IPS DF 6.9 (cell line): ENCODE measurements around the gene SPATA16.
"Not testable (repeated sequence)": the region's sequence is repeated elsewhere in the genome, so short reads cannot be mapped to it uniquely, and the experiment has no call there.

Experiments
- DNase-seq: peaks from one replicate; pipeline ENCODE4 v3.0.0-alpha.2; 2013; ENCODE audit warnings: low read depth, low spot score
- H3K27ac ChIP-seq: one replicate; pipeline ENCODE4 v1.5.1; 2013; ENCODE audit warnings: low read length, control low read depth
- H3K27me3 ChIP-seq: 2 replicates; pipeline ENCODE4 v1.6.1; 2013; ENCODE audit warnings: mild to moderate bottlenecking, low read length; ENCODE audit not compliant: control insufficient read depth, insufficient read depth
- H3K36me3 ChIP-seq: 2 replicates; pipeline ENCODE4 v1.6.1; 2013; ENCODE audit warnings: low read length; ENCODE audit not compliant: control insufficient read depth, insufficient read depth
- H3K4me1 ChIP-seq: 2 replicates; pipeline ENCODE4 v1.6.1; 2013; ENCODE audit warnings: low read length; ENCODE audit not compliant: control insufficient read depth, insufficient read depth
- H3K4me3 ChIP-seq: 2 replicates; pipeline ENCODE4 v1.5.1; 2013; ENCODE audit warnings: mild to moderate bottlenecking, low read length
- H3K9me3 ChIP-seq: 2 replicates; pipeline ENCODE4 v1.6.1; 2013; ENCODE audit warnings: low read length, inconsistent platforms; ENCODE audit not compliant: control insufficient read depth, insufficient read depth
- WGBS: extraction: QIAGEN DNeasy Blood & Tissue Kit; methylation state at CpG from one replicate; pipeline ENCODE4 v1.1.7; 2013; ENCODE audit warnings: mixed read lengths, missing lambda C conversion rate; ENCODE audit not compliant: insufficient read length, insufficient coverage; 5-methylcytosine and 5-hydroxymethylcytosine counted together

The SPATA16 gene

DNA sequence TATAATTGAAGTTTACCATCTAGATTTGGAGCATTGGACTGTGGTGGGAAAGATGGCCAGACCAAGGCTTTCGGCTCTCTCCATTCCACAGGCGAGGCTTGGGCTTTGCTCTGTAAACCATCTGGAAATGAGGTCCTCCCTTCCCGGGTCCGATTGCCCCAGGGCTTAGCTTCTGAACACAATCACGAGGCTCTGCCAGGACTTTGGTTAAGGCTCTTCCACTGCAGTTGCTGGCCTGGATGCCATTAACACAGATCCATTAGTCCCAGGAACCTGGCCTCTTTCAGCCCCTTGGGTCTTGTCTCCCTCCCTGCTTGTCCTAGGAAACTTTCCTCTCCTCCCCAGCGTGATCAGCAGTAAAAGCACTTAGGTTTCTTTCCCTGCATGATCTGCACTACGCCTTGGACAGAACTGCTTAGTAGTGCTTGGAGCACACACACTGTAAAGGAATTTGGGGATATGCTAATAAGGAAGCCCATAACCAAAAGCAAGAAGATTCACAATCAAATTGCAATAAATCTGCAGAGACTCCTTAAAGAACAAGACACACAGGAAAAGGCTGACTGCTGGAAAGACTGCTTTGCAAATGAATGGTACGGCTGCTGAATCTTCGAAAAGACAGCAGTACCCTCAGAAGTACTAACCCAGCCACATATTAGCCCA lies 236.2 kb downstream of the SPATA16 start:
- no peak for DNase-seq
- no peaks in the 10 kb centered on the region for H3K9me3 ChIP-seq

GRCh38 chr3:172903642-172904320 lies 237.3 kb downstream of the SPATA16 start:
- no peak for DNase-seq
- H3K27ac ChIP-seq = no peak overlapping the region
- H3K4me3 ChIP-seq = no peak overlapping the region
- H3K27me3 ChIP-seq = no peaks in the 10 kb centered on the region
- WGBS = no CpG with 5 or more reads among the region's 3 CpGs
- H3K36me3 ChIP-seq = no peaks in the 10 kb centered on the region
- H3K4me1 ChIP-seq = 0 out of 2 replicates have a peak, but pooled peaks cover 1% of the 10 kb centered on the region
- H3K9me3 ChIP-seq = no peaks in the 10 kb centered on the region

More for the DNA sequence above, 236.2 kb downstream of the SPATA16 start:
- Histone ChIP-seq H3K27ac (no peak overlapping the region), H3K4me1 (0 out of 2 replicates have a peak, but pooled peaks cover 1% of the 10 kb centered on the region), H3K27me3 (no peaks in the 10 kb centered on the region), H3K4me3 (no peak overlapping the region), H3K36me3 (no peaks in the 10 kb centered on the region)
- no CpG with 5 or more reads among the region's 9 CpGs for WGBS

GRCh38 chr3:172892158-172892557 lies 248.9 kb downstream of the SPATA16 start:
- Histone ChIP-seq H3K27ac (no peak overlapping the region), H3K4me1 (no peaks in the 10 kb centered on the region), H3K9me3 (no peaks in the 10 kb centered on the region), H3K36me3 (no peaks in the 10 kb centered on the region), H3K27me3 (no peaks in the 10 kb centered on the region), H3K4me3 (no peak overlapping the region)
- no peak for DNase-seq
- WGBS = no CpG with 5 or more reads among the region's 2 CpGs

GRCh38 chr3:172885704-172886103 lies 255.3 kb downstream of the SPATA16 start:
- H3K27ac ChIP-seq = no peak overlapping the region
- DNase-seq = no peak
- no peaks in the 10 kb centered on the region for H3K4me1 ChIP-seq
- H3K36me3 ChIP-seq = no peaks in the 10 kb centered on the region
- no CpG with 5 or more reads among the region's 2 CpGs for whole genome bisulfite sequencing
- no peaks in the 10 kb centered on the region for H3K27me3 ChIP-seq
- H3K4me3 ChIP-seq = no peak overlapping the region
- no peaks in the 10 kb centered on the region for H3K9me3 ChIP-seq

DNA sequence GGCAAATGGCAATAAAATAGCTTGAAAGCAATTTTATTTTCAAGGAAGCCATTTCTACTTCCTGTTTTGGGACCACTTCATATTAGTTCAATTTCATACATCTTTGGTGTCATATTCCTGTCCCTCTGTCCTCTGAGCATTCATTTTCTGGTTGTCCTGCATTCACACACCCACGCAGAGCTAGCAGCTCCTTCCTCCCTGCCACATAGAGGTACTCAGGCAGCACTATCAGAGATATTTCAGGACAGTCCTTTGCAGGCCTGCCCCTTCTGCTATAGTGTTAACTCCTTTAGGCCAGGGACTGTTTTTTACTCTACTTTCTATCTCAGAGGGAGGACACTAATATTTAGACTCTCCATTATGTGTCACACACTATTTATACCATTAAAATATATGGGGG lies 258.5 kb downstream of the SPATA16 start:
- Histone ChIP-seq H3K27ac (no peak overlapping the region), H3K27me3 (no peaks in the 10 kb centered on the region), H3K4me3 (no peak overlapping the region), H3K36me3 (no peaks in the 10 kb centered on the region), H3K4me1 (no peaks in the 10 kb centered on the region), H3K9me3 (no peaks in the 10 kb centered on the region)
- no peak for DNase-seq
- no CpG with 5 or more reads among the region's 1 CpG for WGBS

DNA sequence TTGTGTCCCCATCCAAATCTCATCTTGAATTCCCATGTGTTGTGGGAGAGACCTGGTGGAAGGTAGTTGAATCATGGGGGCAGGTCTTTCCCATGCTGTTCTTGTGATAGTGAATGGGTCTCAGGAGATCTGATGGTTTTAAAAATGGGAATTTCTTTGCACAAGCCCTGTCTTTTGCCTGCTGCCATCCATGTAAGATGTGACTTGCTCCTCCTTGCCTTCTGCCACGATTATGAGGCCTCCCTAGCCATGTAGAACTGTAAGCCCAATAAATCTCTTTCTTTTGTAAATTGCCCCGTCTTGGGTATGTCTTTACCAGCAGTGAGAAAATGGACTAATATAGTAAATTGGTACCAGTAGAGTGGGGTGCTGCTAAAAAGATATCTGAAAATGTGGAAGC lies 261.7 kb downstream of the SPATA16 start:
- H3K9me3 ChIP-seq, H3K27ac ChIP-seq, H3K4me3 ChIP-seq, H3K36me3 ChIP-seq, H3K4me1 ChIP-seq, H3K27me3 ChIP-seq, DNase-seq: not testable (repeated sequence)
- no CpG with 5 or more reads among the region's 2 CpGs for WGBS

GRCh38 chr3:172877011-172877410 lies 264.0 kb downstream of the SPATA16 start:
- DNase-seq = no peak
- Histone ChIP-seq H3K27ac (no peak overlapping the region), H3K4me3 (no peak overlapping the region), H3K27me3 (no peaks in the 10 kb centered on the region), H3K36me3 (no peaks in the 10 kb centered on the region), H3K9me3 (no peaks in the 10 kb centered on the region), H3K4me1 (no peaks in the 10 kb centered on the region)
- no CpG with 5 or more reads among the region's 4 CpGs for WGBS

DNA sequence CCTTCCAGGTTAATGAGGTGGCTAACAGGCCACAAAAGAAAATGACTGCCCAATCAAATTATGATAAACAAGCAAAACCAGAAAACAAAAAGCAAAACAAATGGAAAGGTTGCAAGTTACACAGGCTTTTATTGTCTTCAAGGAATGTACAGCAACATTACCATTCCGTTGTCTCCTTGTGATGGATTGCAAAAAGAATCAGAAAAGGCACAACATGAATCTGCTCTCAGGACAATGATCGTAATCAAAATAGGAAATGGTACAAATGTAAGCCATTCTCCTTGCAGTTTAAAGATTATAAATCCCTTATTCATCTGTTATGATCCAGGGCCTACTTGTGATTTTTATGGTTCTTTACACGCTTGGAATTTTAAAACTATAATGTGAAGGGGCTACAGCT lies 264.7 kb downstream of the SPATA16 start:
- H3K36me3 ChIP-seq = no peaks in the 10 kb centered on the region
- WGBS = no CpG with 5 or more reads among the region's 3 CpGs
- no peaks in the 10 kb centered on the region for H3K4me1 ChIP-seq
- H3K27me3 ChIP-seq = no peaks in the 10 kb centered on the region
- H3K27ac ChIP-seq = no peak overlapping the region
- no peak overlapping the region for H3K4me3 ChIP-seq
- no peak for DNase-seq
- H3K9me3 ChIP-seq = no peaks in the 10 kb centered on the region

- H3K36me3 ChIP-seq = no peaks in the 10 kb centered on the region
- no peaks in the 10 kb centered on the region for H3K27me3 ChIP-seq
- no CpG with 5 or more reads among the region's 1 CpG for WGBS
- H3K9me3 ChIP-seq = no peaks in the 10 kb centered on the region
- DNase-seq = no peak
- H3K4me3 ChIP-seq = no peak overlapping the region
- H3K4me1 ChIP-seq = no peaks in the 10 kb centered on the region
- H3K27ac ChIP-seq = no peak overlapping the region
Observed at GRCh38 chr3:172875039-172875438, 266.0 kb downstream of the SPATA16 start.

DNA sequence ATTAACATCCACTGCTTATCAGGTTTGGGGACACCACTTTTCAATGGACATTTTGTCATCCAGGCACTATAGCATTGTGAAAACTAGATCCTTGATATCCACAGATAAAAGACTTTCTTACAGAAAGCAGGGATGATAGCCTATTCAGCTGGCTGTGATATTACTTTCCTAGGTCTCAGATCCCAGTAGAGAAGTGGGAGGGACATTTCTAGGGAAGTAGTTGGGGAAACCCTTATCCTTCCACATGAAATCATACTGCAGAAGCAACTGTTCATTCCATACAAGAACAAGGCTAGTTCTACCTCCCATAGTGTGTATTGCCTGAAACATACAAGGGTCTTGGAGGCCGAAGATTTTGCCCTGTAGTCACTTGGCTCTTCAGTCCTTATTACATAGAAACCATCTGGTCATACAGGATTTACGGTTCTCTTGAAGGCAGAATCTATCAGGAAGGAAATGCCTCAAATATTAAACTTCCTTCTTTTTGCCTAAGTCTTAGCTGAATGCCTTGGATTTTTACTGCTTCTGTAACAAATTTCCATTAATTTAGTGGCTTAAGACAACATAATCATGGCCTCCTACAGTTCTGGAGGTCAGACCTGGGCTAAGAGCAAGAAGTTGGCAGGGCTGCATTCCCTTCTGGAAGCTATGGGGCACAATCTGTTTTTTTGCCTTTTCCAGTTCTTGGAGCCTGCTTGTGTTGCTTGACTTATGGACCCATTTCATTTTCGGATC lies 271.1 kb downstream of the SPATA16 start:
- no CpG with 5 or more reads among the region's 3 CpGs for WGBS
- no peak for DNase-seq
- Histone ChIP-seq H3K4me1 (no peaks in the 10 kb centered on the region), H3K9me3 (no peaks in the 10 kb centered on the region), H3K36me3 (no peaks in the 10 kb centered on the region), H3K27ac (no peak overlapping the region), H3K27me3 (no peaks in the 10 kb centered on the region), H3K4me3 (no peak overlapping the region)
